Activated B cell treated with CpG ODN at 0.5 μM for 24 hours (primary cell): ENCODE results near the gene TMEM120A. TPM values are rescaled to one million over a fixed set of nuclear protein-coding genes. Genes with fewer than 3 reads are reported as not detected.

Experiments
- ATAC-seq: fragments of 200-7000 bp; cut with Tn5 transposase; one replicate; pipeline ENCODE4 v1.10.0; 2021; ENCODE audit warnings: low read depth, mild to moderate bottlenecking, moderate library complexity
- CTCF ChIA-PET: fragments of 350-600 bp; sonication (Branson Sonifier 250); formaldehyde crosslinking; loops from one replicate; lab custom pipeline; 2021; ENCODE audit warnings: antibody characterized with exemption; lab: Charles Lee
- POLR2A ChIA-PET: fragments of 350-600 bp; sonication (Branson Sonifier 250); formaldehyde crosslinking; loops from one replicate; lab custom pipeline; 2021; ENCODE audit warnings: antibody characterized with exemption; lab: Charles Lee
- DNase-seq: peaks from one replicate; pipeline ENCODE4 v3.0.0; 2022
- H3K27ac Mint-ChIP-seq: one replicate; pipeline ENCODE4 v1.8.0; 2020; ENCODE audit warnings: mixed read lengths
- H3K27me3 Mint-ChIP-seq: one replicate; pipeline ENCODE4 v1.8.0; 2021; ENCODE audit warnings: mixed read lengths
- H3K36me3 Mint-ChIP-seq: one replicate; pipeline ENCODE4 v1.8.0; 2021; ENCODE audit warnings: low read depth, mixed read lengths
- H3K4me1 Mint-ChIP-seq: one replicate; pipeline ENCODE4 v1.8.0; 2021; ENCODE audit warnings: mixed read lengths
- H3K4me3 Mint-ChIP-seq: one replicate; pipeline ENCODE4 v1.8.0; 2020; ENCODE audit warnings: mild to moderate bottlenecking, mixed read lengths
- H3K9me3 Mint-ChIP-seq: one replicate; pipeline ENCODE4 v1.8.0; 2020; ENCODE audit warnings: mixed read lengths
- intact Hi-C: fragments of 100-400 bp; cut with micrococcal nuclease; formaldehyde crosslinking; loops from one replicate; pipeline ENCODE4 v1.15.1; 2024
- total RNA-seq: library from RNA; stranded (reverse); gene quantifications from 2 replicates; pipeline ENCODE4 v1.2.3, GENCODE V29; 2022
- TF ChIP-seq, protein P1 (sequence below): fragments of 200-600 bp; IDR thresholded peaks from one replicate; pipeline ENCODE4 v1.8.0; 2022; ENCODE audit warnings: antibody characterized with exemption, mild to moderate bottlenecking

The TMEM120A gene
- total RNA-seq, 1 donor from 2014 or later, result 104 TPM

DNA sequence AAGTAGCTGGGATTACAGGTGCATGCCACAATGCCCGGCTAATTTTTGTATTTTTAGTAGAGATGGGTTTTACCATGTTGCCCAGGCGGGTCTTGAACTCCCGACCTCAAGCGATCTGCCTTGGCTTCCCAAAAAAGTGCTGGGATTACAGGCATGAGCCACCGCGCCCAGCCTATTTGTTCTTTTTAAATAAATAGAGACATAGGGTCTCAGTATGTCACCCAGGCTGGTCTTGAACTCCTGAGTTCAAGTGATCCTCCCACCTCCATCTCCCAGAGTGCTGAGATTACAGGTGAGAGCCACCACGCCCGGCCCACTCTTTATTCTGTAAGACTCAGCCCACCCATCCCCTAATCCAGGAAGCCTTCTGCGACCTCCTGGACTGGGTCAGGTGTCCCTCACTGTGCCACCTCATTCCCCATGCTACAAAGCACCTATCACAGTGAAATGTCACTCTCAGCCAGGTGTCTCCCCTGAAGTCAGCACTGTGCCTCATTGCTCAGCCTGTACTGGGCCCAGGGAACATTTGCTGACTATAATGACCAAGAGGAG lies 2.8 kb downstream of the TMEM120A start:
- no peak for ATAC-seq
- ChIA-PET CTCF (no interaction called here), POLR2A (no interaction called here)
- no peak overlapping the region for H3K4me3 Mint-ChIP-seq
- TF ChIP-seq, protein P1, sequence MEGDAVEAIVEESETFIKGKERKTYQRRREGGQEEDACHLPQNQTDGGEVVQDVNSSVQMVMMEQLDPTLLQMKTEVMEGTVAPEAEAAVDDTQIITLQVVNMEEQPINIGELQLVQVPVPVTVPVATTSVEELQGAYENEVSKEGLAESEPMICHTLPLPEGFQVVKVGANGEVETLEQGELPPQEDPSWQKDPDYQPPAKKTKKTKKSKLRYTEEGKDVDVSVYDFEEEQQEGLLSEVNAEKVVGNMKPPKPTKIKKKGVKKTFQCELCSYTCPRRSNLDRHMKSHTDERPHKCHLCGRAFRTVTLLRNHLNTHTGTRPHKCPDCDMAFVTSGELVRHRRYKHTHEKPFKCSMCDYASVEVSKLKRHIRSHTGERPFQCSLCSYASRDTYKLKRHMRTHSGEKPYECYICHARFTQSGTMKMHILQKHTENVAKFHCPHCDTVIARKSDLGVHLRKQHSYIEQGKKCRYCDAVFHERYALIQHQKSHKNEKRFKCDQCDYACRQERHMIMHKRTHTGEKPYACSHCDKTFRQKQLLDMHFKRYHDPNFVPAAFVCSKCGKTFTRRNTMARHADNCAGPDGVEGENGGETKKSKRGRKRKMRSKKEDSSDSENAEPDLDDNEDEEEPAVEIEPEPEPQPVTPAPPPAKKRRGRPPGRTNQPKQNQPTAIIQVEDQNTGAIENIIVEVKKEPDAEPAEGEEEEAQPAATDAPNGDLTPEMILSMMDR, result no peak
- intact Hi-C loops, result loop anchor here (5.0 kb wide), 2 partner anchors 311 to 366 kb away; partner anchors contain the start of genes HSPB1 and YWHAG
- H3K27ac Mint-ChIP-seq, result no peak overlapping the region
- peaks cover 42% of the 10 kb centered on the region for H3K4me1 Mint-ChIP-seq
- peaks cover 39% of the 10 kb centered on the region for H3K36me3 Mint-ChIP-seq
- no peak for DNase-seq
- no peaks in the 10 kb centered on the region for H3K27me3 Mint-ChIP-seq
- H3K9me3 Mint-ChIP-seq, result no peaks in the 10 kb centered on the region

DNA sequence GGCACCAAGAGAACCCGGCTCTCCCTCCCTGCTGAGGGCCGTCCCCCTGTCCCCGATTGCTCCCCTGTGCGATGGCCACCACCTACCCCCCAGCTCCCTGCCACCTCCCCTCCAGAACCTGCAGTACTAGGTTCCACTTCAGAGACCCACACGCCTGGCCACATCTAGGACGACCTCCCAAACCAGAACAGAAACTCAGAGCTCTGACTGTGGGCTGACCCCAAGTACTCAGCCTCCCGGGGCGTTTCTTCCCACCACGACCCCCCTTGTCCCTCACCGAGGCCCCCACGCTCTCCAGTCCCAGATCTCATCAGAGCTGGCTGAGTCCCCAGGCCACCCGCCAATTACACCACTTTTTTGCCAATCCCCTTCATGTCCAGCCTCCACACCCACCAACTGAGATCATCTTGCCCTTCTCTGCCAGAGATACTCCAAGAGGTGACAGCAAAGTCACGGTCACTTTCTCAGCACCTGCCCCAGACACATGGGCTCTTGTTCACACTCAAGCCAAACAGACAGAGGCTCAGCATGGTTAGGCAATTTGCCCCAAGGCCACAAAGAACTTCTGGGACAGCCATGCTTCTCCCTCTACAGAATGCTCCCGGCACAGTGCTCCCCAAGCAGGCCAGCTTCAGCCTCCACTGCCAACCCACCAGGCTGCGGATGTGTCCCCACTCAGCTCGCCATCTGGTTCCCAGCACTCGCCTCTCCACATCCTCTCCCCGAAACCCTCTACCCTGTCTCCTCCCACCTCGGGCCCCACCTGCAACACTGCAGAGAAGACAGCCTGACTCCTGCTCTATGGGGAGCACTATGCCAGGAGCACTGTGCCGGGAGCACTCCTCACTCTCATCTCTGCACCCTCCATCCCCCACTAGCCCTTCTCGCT lies 4.7 kb downstream of the TMEM120A start:
- Mint-ChIP-seq H3K4me1 (peaks cover 36% of the 10 kb centered on the region), H3K36me3 (peaks cover 48% of the 10 kb centered on the region), H3K27ac (peak overlapping the region; percentile 57), H3K9me3 (no peaks in the 10 kb centered on the region), H3K27me3 (no peaks in the 10 kb centered on the region), H3K4me3 (peak overlapping the region; percentile 50)
- no peak for DNase-seq
- CTCF ChIA-PET, result interaction anchor here (1.1 kb wide), 1 partner anchor 29 kb away, joined by 3 read pairs; no protein-coding TSS in a partner anchor
- POLR2A ChIA-PET, result interaction anchor here (1.0 to 2.2 kb wide), 3 partner anchors 19 to 58 kb away, joined by 3 to 11 read pairs (median 3); partner anchors contain the start of genes MDH2 and STYXL1
- TF ChIP-seq, protein P1, result no peak
- intact Hi-C loops, result loop anchor here (5.0 kb wide), 2 partner anchors 313 to 368 kb away; partner anchors contain the start of genes HSPB1 and YWHAG
- ATAC-seq, result peak; percentile 20

DNA sequence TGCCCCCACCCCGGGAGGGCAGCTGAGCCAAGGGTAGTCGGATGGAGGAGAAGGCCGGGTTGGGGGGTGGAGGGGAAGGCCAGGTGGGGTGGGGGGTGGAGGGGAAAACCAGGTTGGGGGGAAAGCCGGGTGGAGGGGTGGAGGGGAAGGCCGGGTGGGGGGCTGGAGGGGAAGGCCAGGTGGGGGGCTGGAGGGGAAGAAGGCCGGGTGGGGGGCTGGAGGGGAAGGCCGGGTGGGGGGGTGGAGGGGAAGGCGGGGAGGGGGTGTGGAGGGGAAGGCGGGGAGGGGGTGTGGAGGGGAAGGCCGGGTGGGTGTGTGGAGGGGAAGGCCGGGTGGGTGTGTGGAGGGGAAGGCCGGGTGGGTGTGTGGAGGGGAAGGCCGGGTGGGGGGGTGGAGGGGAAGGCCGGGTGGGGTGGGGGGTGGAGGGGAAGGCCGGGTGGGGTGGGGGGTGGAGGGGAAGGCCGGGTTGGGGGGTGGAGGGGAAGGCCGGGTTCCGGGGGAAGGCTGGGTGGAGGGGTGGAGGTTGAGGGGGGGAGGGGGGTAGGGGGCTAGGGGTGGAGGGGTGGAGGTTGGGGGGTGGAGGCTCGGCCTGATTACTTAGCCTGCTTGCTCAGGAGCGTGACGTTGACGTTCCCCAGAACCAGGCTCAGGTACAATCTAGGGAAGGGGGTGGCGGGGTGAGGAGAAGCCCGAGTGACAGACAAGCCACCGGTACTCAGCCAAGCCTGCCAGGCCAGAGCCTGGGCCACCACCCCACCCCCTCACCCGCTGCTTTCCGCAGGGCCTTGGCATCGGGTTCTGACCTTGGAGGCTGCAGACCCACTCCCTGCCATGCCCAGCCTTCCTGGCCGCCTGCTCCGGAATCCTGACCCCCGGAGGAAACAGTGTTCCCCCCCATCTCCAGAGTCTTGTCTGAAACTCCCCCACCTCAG lies 5.6 kb downstream of the TMEM120A start:
- POLR2A ChIA-PET, result interaction anchor here (1.0 to 2.2 kb wide), 4 partner anchors 20 to 59 kb away, joined by 3 to 11 read pairs (median 3); partner anchors contain the start of genes MDH2 and STYXL1
- Mint-ChIP-seq H3K4me1 (peaks cover 36% of the 10 kb centered on the region), H3K9me3 (no peaks in the 10 kb centered on the region), H3K27ac (peak overlapping the region; percentile 57), H3K27me3 (no peaks in the 10 kb centered on the region), H3K36me3 (peaks cover 53% of the 10 kb centered on the region), H3K4me3 (no peak overlapping the region)
- DNase-seq, result no peak
- CTCF ChIA-PET, result no interaction called here
- peak; percentile 14 for ATAC-seq
- TF ChIP-seq, protein P1, result no peak
- intact Hi-C loops, result no loop called here

DNA sequence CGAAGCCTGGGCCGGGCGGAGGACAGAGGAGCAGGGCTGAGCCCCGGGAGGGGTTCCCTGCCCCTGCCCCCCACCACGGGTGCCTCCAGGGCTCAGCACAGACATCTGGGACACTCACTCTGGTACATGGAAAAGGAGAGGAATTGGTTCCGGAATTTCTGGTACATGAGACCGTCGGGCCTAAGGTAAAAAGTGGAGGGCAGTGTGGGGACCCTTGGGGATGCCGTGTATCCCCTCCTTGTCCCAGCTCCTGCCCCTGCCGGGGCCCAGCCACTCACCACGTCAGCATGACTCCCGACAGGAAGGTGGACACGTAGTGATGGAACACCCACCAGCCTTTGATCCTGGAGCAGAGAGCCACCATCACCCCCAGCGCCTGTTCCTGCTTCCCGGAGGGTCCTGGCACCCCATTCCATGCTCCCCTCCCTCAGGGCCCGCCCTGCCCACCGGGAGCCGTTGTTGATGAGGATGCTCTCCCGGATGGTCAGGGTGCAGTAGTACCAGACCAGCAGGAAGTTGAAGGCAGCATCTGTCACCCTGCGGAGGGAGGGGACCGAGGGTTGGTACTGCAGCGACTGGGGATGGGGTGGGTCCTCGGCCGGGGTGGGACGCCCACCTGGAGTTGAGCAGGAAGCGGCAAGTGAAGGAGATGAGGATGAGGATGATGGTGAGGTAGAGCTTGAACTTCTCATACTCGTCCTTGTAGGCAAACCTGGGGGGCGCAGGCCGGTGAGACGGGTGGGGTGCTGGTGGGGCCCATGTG lies 6.4 kb downstream of the TMEM120A start:
- ChIA-PET CTCF (no interaction called here), POLR2A (interaction anchor here (1.1 kb wide), 1 partner anchor 23 kb away, joined by 3 read pairs; no protein-coding TSS in a partner anchor)
- Mint-ChIP-seq H3K4me1 (peaks cover 30% of the 10 kb centered on the region), H3K36me3 (peaks cover 57% of the 10 kb centered on the region), H3K27ac (peak overlapping the region; percentile 50), H3K4me3 (no peak overlapping the region), H3K27me3 (no peaks in the 10 kb centered on the region), H3K9me3 (no peaks in the 10 kb centered on the region)
- no peak for ATAC-seq
- no peak for DNase-seq
- TF ChIP-seq, protein P1, result no peak
- intact Hi-C loops, result no loop called here
